GM23248 (cell line): Measurements from ENCODE around the gene SLC35G3.

Experiments used
- EZH2 ChIP-seq: fragments of 200-600 bp; sonication (generic); IDR thresholded peaks from 2 replicates; pipeline ENCODE4 v1.6.1; 2018; ENCODE audit warnings: antibody characterized with exemption, mild to moderate bottlenecking; ENCODE audit not compliant: insufficient read depth, poor library complexity, severe bottlenecking
- EZH2phosphoT487 ChIP-seq: fragments of 200-600 bp; sonication (generic); IDR thresholded peaks from 2 replicates; pipeline ENCODE4 v1.6.1; 2018; ENCODE audit warnings: antibody characterized with exemption, moderate library complexity, mild to moderate bottlenecking, low read depth; ENCODE audit not compliant: insufficient read depth

DNA sequence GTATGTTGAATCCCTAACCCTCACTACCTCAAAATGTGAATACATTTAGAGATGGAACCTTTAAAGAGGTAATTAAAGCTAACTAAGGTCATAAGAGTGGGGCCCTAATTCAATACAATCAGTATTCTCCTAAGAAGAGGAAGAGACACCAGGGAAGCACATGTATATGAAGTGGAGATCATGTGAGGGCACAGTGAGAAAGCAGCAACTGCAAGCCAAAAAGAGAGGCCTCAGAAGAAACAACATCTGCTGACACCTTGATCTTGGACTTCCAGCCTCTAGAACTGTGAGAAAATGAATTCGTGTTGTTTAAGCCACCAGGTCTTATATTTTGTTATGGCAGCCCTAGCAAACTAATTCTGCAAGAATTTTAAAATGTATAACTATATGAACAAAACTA lies 35.4 kb upstream of the SLC35G3 start:
- TF ChIP-seq EZH2, result no peak
- no peak for TF ChIP-seq EZH2phosphoT487
